ENCODE results near the gene C8A. TPM values are rescaled to one million over a fixed set of nuclear protein-coding genes. Genes with fewer than 3 reads are reported as not detected.

The C8A gene
- total RNA-seq, 1 experiment from 2014 or later, result not detected

DNA sequence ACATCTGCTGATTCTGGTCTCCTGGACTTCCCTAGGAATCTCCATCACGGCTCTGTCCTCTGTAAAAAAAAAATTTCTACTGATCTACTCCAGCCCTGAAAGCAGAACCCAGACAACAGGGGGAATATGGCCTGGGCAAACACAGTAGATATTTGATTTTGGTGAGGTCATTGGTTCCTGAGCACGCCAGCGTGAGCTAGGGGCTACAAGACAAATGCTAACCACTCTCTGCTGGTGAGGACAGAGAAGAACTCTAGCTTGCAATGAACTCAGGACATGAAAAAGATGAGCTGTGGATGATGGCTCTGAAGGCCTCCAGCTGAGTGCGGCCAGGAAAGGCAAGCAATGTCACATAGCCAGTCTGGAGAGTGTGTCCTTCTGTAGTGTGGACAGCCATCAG is 18.2 kb upstream of the C8A start:
- Mint-ChIP-seq H3K27ac (ENCODE audit: unreplicated experiment) (no peak overlapping the region), H3K9me3 (ENCODE audit: low read depth, unreplicated experiment) (no peaks in the 10 kb centered on the region), H3K36me3 (ENCODE audit: insufficient read depth, unreplicated experiment) (no peaks in the 10 kb centered on the region), H3K27me3 (ENCODE audit: unreplicated experiment) (peaks cover 22% of the 10 kb centered on the region), H3K4me1 (ENCODE audit: low read depth, unreplicated experiment) (no peaks in the 10 kb centered on the region), H3K4me3 (ENCODE audit: low read depth, unreplicated experiment) (no peak overlapping the region)
- no TSS peak for BruUV-seq (replicated peaks)
- intact Hi-C loops (cut with micrococcal nuclease; ENCODE audit: unreplicated experiment), result loop anchor here (10.0 kb wide), 1 partner anchor 1208 kb away; no protein-coding TSS in a partner anchor
- CTCF ChIA-PET, result no interaction called here
- DNase-seq, result no peak
- TF ChIP-seq, protein P1, sequence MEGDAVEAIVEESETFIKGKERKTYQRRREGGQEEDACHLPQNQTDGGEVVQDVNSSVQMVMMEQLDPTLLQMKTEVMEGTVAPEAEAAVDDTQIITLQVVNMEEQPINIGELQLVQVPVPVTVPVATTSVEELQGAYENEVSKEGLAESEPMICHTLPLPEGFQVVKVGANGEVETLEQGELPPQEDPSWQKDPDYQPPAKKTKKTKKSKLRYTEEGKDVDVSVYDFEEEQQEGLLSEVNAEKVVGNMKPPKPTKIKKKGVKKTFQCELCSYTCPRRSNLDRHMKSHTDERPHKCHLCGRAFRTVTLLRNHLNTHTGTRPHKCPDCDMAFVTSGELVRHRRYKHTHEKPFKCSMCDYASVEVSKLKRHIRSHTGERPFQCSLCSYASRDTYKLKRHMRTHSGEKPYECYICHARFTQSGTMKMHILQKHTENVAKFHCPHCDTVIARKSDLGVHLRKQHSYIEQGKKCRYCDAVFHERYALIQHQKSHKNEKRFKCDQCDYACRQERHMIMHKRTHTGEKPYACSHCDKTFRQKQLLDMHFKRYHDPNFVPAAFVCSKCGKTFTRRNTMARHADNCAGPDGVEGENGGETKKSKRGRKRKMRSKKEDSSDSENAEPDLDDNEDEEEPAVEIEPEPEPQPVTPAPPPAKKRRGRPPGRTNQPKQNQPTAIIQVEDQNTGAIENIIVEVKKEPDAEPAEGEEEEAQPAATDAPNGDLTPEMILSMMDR (IDR thresholded peaks at IDR 0.05; ENCODE audit: unreplicated experiment), result no peak

DNA sequence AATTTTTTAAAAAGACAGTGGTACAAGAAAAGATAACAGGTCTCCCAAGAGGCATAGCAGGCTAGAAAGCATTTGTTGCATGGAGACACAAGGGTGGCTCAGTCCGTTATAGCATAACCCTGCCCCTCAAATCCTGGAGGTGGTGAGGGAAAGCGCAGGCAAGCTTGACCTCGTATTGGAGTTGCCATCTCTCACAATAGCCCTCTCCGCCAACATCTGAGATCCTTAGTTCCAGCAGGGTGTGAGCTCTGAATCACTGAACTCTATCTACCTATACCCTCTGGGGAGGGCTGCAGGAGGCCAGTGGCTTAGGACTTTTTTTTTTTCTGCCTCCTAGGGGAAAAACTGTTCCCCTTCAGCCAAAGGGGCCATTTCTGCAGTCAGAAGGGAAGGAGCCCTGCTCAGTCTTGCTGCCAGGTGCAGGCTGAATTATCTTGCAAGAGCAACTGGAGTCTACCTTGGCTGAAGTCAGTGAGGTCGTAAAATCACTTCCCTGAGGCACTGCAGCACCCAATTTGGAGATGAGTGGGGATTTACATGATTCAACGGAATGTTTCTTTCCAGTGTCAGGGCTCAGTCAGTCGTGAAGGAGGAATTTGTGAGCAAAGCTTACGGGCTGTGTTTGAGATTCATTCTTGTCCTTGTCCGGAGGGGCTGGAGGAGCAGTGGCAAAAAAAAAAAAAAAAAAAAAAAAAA is 17.2 kb upstream of the C8A start:
- Mint-ChIP-seq H3K27me3 (ENCODE audit: unreplicated experiment) (peaks cover 22% of the 10 kb centered on the region), H3K27ac (ENCODE audit: unreplicated experiment) (no peak overlapping the region), H3K4me3 (ENCODE audit: low read depth, unreplicated experiment) (no peak overlapping the region), H3K4me1 (ENCODE audit: low read depth, unreplicated experiment) (no peaks in the 10 kb centered on the region), H3K9me3 (ENCODE audit: low read depth, unreplicated experiment) (no peaks in the 10 kb centered on the region), H3K36me3 (ENCODE audit: insufficient read depth, unreplicated experiment) (no peaks in the 10 kb centered on the region)
- intact Hi-C loops (cut with micrococcal nuclease; ENCODE audit: unreplicated experiment), result loop anchor here (10.0 kb wide), 1 partner anchor 1207 kb away; no protein-coding TSS in a partner anchor
- DNase-seq, result no peak
- TF ChIP-seq, protein P1 (IDR thresholded peaks at IDR 0.05; ENCODE audit: unreplicated experiment), result no peak
- CTCF ChIA-PET, result no interaction called here
- BruUV-seq (replicated peaks), result no TSS peak

DNA sequence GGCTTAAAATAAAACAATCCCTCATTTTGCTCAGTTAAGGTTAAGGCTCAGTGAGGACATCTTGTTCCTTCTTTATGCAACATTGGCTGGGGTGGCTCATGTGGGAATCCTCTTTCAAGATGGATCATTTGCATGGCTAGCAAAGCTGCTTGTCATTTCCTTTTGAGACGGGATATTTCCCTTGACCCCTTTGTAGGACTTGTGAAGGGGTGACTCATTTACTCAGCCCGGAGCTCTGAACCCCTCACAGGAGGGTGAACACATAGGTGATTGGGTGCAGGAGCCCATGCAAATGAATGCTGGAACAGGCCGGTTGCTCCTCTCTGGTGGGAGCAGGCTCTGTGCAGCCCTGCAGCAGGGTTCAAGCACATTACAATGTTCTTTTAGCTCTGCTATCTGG is 15.8 kb upstream of the C8A start:
- Mint-ChIP-seq H3K27ac (ENCODE audit: unreplicated experiment) (no peak overlapping the region), H3K36me3 (ENCODE audit: insufficient read depth, unreplicated experiment) (no peaks in the 10 kb centered on the region), H3K9me3 (ENCODE audit: low read depth, unreplicated experiment) (no peaks in the 10 kb centered on the region), H3K4me3 (ENCODE audit: low read depth, unreplicated experiment) (no peak overlapping the region), H3K27me3 (ENCODE audit: unreplicated experiment) (peaks cover 22% of the 10 kb centered on the region), H3K4me1 (ENCODE audit: low read depth, unreplicated experiment) (no peaks in the 10 kb centered on the region)
- CTCF ChIA-PET, result no interaction called here
- intact Hi-C loops (cut with micrococcal nuclease; ENCODE audit: unreplicated experiment), result loop anchor here (10.0 kb wide), 1 partner anchor 1206 kb away; no protein-coding TSS in a partner anchor
- TF ChIP-seq, protein P1 (IDR thresholded peaks at IDR 0.05; ENCODE audit: unreplicated experiment), result no peak
- DNase-seq, result no peak
- BruUV-seq (replicated peaks), result no TSS peak

DNA sequence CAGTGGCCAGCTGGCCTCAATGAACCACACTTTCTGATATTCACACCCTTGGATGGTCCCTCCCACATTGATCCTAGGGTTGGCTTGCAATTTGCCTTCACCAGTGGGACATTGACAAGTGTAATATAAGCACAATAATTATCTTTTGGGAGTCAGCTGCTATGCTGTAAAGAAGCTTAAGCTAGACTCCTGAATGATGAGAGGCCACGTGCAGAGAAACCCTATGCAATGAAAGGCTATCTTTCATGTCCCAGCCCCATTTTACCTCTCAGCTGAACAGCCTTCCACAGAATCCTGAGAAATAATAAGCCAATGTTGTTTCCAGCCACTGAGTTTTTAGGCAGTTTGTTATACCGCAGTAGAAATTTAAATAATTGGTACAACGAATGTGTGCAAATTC is 11.1 kb upstream of the C8A start:
- Mint-ChIP-seq H3K27ac (ENCODE audit: unreplicated experiment) (no peak overlapping the region), H3K4me3 (ENCODE audit: low read depth, unreplicated experiment) (no peak overlapping the region), H3K36me3 (ENCODE audit: insufficient read depth, unreplicated experiment) (no peaks in the 10 kb centered on the region), H3K27me3 (ENCODE audit: unreplicated experiment) (peaks cover 11% of the 10 kb centered on the region), H3K9me3 (ENCODE audit: low read depth, unreplicated experiment) (peaks cover 8% of the 10 kb centered on the region), H3K4me1 (ENCODE audit: low read depth, unreplicated experiment) (no peaks in the 10 kb centered on the region)
- intact Hi-C loops (cut with micrococcal nuclease; ENCODE audit: unreplicated experiment), result no loop called here
- DNase-seq, result no peak
- CTCF ChIA-PET, result no interaction called here
- no TSS peak for BruUV-seq (replicated peaks)
- TF ChIP-seq, protein P1 (IDR thresholded peaks at IDR 0.05; ENCODE audit: unreplicated experiment), result no peak
